ENCODE results near the gene SGMS1. TPM values are rescaled to one million over a fixed set of nuclear protein-coding genes. Genes with fewer than 3 reads are reported as not detected.

SGMS1 gene
- total RNA-seq, 1 donor from 2014 or later: 25.6 TPM

- no peak overlapping the region for H3K27ac ChIP-seq (ENCODE audit: low read depth, low read length)
- peaks cover 7% of the 10 kb centered on the region for H4K20me1 ChIP-seq (ENCODE audit: insufficient read depth, low read length)
- no peaks in the 10 kb centered on the region for H3K36me3 ChIP-seq (ENCODE audit: insufficient read depth, low read length)
- no peak overlapping the region for H3K4me3 ChIP-seq (ENCODE audit: insufficient read depth, low read depth, low read length)
- H3K9me3 Mint-ChIP-seq (ENCODE audit: unreplicated experiment): no peaks in the 10 kb centered on the region
- no peak overlapping the region for H3K9ac ChIP-seq (ENCODE audit: low read length)
- DNase-seq (ENCODE audit: low read depth) (no peak), FAIRE-seq (no peak)
- H2AFZ ChIP-seq (ENCODE audit: low read depth, low read length): no peak overlapping the region
- no peaks in the 10 kb centered on the region for H3K9me3 ChIP-seq (ENCODE audit: insufficient read depth, low read depth, low read length)
- no peak overlapping the region for H3K27ac Mint-ChIP-seq (ENCODE audit: unreplicated experiment)
- peaks cover 6% of the 10 kb centered on the region for H3K79me2 ChIP-seq (ENCODE audit: insufficient read depth, low read length)
- H3K4me1 ChIP-seq (ENCODE audit: insufficient read depth, low read length): no peaks in the 10 kb centered on the region
- no peak overlapping the region for H3K4me3 Mint-ChIP-seq (ENCODE audit: unreplicated experiment)
- H3K27me3 ChIP-seq (ENCODE audit: insufficient read depth, low read length): no peaks in the 10 kb centered on the region
- H3K27me3 Mint-ChIP-seq (ENCODE audit: low read depth, unreplicated experiment): no peaks in the 10 kb centered on the region
- TF ChIP-seq EZH2 (IDR thresholded peaks at IDR 0.05; ENCODE audit: insufficient read depth, low read length): no peak
- no peak for TF ChIP-seq CTCF (IDR thresholded peaks at IDR 0.05; ENCODE audit: insufficient read depth, low read depth, low read length)
- no peak overlapping the region for H3K4me2 ChIP-seq (ENCODE audit: low read length)
- peaks cover 2% of the 10 kb centered on the region for H3K36me3 Mint-ChIP-seq (ENCODE audit: low read depth, unreplicated experiment)
- peaks cover 7% of the 10 kb centered on the region for H3K4me1 Mint-ChIP-seq (ENCODE audit: low read depth, unreplicated experiment)
Measured at GRCh38 chr10:50384898-50385297, 238.9 kb downstream of the SGMS1 start.

GRCh38 chr10:50384238-50384637, 239.5 kb downstream of the SGMS1 start:
- H3K4me3 Mint-ChIP-seq (ENCODE audit: unreplicated experiment): no peak overlapping the region
- peaks cover 10% of the 10 kb centered on the region for H3K4me1 Mint-ChIP-seq (ENCODE audit: low read depth, unreplicated experiment)
- no peak for TF ChIP-seq EZH2 (IDR thresholded peaks at IDR 0.05; ENCODE audit: insufficient read depth, low read length)
- TF ChIP-seq CTCF (IDR thresholded peaks at IDR 0.05; ENCODE audit: insufficient read depth, low read depth, low read length): no peak
- Histone ChIP-seq H2AFZ (ENCODE audit: low read depth, low read length) (no peak overlapping the region), H3K27me3 (ENCODE audit: insufficient read depth, low read length) (no peaks in the 10 kb centered on the region), H3K9me3 (ENCODE audit: insufficient read depth, low read depth, low read length) (no peaks in the 10 kb centered on the region), H3K36me3 (ENCODE audit: insufficient read depth, low read length) (no peaks in the 10 kb centered on the region), H3K79me2 (ENCODE audit: insufficient read depth, low read length) (peaks cover 6% of the 10 kb centered on the region), H3K27ac (ENCODE audit: low read depth, low read length) (no peak overlapping the region), H3K9ac (ENCODE audit: low read length) (no peak overlapping the region), H3K4me1 (ENCODE audit: insufficient read depth, low read length) (no peaks in the 10 kb centered on the region), H4K20me1 (ENCODE audit: insufficient read depth, low read length) (peaks cover 7% of the 10 kb centered on the region), H3K4me2 (ENCODE audit: low read length) (no peak overlapping the region), H3K4me3 (ENCODE audit: insufficient read depth, low read depth, low read length) (no peak overlapping the region)
- FAIRE-seq (no peak), DNase-seq (ENCODE audit: low read depth) (no peak)
- no peaks in the 10 kb centered on the region for H3K27me3 Mint-ChIP-seq (ENCODE audit: low read depth, unreplicated experiment)
- H3K36me3 Mint-ChIP-seq (ENCODE audit: low read depth, unreplicated experiment): peaks cover 2% of the 10 kb centered on the region
- no peaks in the 10 kb centered on the region for H3K9me3 Mint-ChIP-seq (ENCODE audit: unreplicated experiment)
- no peak overlapping the region for H3K27ac Mint-ChIP-seq (ENCODE audit: unreplicated experiment)

- H3K36me3 Mint-ChIP-seq (ENCODE audit: low read depth, unreplicated experiment): peaks cover 2% of the 10 kb centered on the region
- Histone ChIP-seq H3K27ac (ENCODE audit: low read depth, low read length) (no peak overlapping the region), H3K4me3 (ENCODE audit: insufficient read depth, low read depth, low read length) (no peak overlapping the region), H3K4me2 (ENCODE audit: low read length) (no peak overlapping the region), H3K4me1 (ENCODE audit: insufficient read depth, low read length) (no peaks in the 10 kb centered on the region), H3K36me3 (ENCODE audit: insufficient read depth, low read length) (no peaks in the 10 kb centered on the region), H3K9ac (ENCODE audit: low read length) (no peak overlapping the region), H4K20me1 (ENCODE audit: insufficient read depth, low read length) (peaks cover 7% of the 10 kb centered on the region), H3K27me3 (ENCODE audit: insufficient read depth, low read length) (no peaks in the 10 kb centered on the region), H3K9me3 (ENCODE audit: insufficient read depth, low read depth, low read length) (no peaks in the 10 kb centered on the region), H2AFZ (ENCODE audit: low read depth, low read length) (no peak overlapping the region), H3K79me2 (ENCODE audit: insufficient read depth, low read length) (peaks cover 6% of the 10 kb centered on the region)
- FAIRE-seq (no peak), DNase-seq (ENCODE audit: low read depth) (no peak)
- H3K4me1 Mint-ChIP-seq (ENCODE audit: low read depth, unreplicated experiment): peaks cover 10% of the 10 kb centered on the region
- TF ChIP-seq EZH2 (IDR thresholded peaks at IDR 0.05; ENCODE audit: insufficient read depth, low read length): no peak
- H3K27me3 Mint-ChIP-seq (ENCODE audit: low read depth, unreplicated experiment): no peaks in the 10 kb centered on the region
- no peak overlapping the region for H3K4me3 Mint-ChIP-seq (ENCODE audit: unreplicated experiment)
- H3K9me3 Mint-ChIP-seq (ENCODE audit: unreplicated experiment): no peaks in the 10 kb centered on the region
- no peak overlapping the region for H3K27ac Mint-ChIP-seq (ENCODE audit: unreplicated experiment)
Measured at GRCh38 chr10:50382576-50383023, 241.2 kb downstream of the SGMS1 start.
